Upper lobe of left lung (tissue), 4 donors: ENCODE data around the gene ARHGEF3.

Experiments used
- CTCF ChIP-seq, 6 experiments: fragments of 450-650 bp in 4 of 6; fragments of 200-600 bp in 2 of 6; sonication (generic) in 2 of 6; IDR thresholded peaks; one replicate each; pipeline ENCODE4 v1.5.1; 2016 to 2019; ENCODE audit warnings: antibody characterized with exemption in 6 of 6
- EP300 ChIP-seq, 4 donors: sonication (generic); formaldehyde crosslinking; IDR thresholded peaks; one replicate each; pipeline ENCODE4 v1.5.1; 2017; ENCODE audit warnings: antibody characterized with exemption in 4 of 4, control low read depth in 2 of 4
- POLR2A ChIP-seq, 4 donors: fragments of 450-650 bp; IDR thresholded peaks; one replicate each; pipeline ENCODE4 v1.5.1; 2016 to 2017; ENCODE audit warnings: antibody characterized with exemption in 4 of 4, mild to moderate bottlenecking in 2 of 4
- POLR2AphosphoS5 ChIP-seq, 2 donors: sonication (generic); formaldehyde crosslinking; IDR thresholded peaks; one replicate each; pipeline ENCODE4 v1.5.1; 2017; ENCODE audit warnings: antibody characterized with exemption in 2 of 2

GRCh38 chr3:56816061-56816460 is 14.3 kb upstream of the ARHGEF3 start:
- TF ChIP-seq CTCF (IDR thresholded peaks at IDR 0.05) (no peak), EP300 (IDR thresholded peaks at IDR 0.05) (no peak), POLR2A (IDR thresholded peaks at IDR 0.05) (no peak), POLR2AphosphoS5 (IDR thresholded peaks at IDR 0.05) (no peak)
